Hypothalamus (tissue), 51 donors: ENCODE results near the gene LMBR1.
"Not testable (repeated sequence)": the region's sequence is repeated elsewhere in the genome, so short reads cannot be mapped to it uniquely, and the experiment has no call there.

Experiments
- DNase-seq, 51 donors: peaks; one replicate each; lab custom pipeline; 2025; lab: John Stamatoyannopoulos, UW

Gene LMBR1

DNA sequence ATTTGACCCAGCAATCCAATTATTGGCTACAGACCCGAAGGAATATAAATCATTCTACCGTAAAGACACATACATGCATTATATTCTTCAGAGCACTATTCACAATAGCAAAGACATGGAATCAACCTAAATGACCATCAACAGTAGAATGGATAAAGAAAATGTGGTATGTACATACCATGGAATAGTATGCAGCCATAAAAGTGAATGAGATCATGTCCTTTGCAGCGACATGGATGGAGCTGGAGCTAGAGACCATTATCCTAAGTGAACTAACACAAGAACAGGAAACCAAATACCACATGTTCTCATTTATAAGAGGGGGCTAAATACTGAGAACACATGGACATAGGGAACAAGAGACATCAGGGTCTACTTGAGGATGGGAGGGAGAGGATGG, 44.0 kb downstream of the LMBR1 start:
- DNase-seq = no peak

DNA sequence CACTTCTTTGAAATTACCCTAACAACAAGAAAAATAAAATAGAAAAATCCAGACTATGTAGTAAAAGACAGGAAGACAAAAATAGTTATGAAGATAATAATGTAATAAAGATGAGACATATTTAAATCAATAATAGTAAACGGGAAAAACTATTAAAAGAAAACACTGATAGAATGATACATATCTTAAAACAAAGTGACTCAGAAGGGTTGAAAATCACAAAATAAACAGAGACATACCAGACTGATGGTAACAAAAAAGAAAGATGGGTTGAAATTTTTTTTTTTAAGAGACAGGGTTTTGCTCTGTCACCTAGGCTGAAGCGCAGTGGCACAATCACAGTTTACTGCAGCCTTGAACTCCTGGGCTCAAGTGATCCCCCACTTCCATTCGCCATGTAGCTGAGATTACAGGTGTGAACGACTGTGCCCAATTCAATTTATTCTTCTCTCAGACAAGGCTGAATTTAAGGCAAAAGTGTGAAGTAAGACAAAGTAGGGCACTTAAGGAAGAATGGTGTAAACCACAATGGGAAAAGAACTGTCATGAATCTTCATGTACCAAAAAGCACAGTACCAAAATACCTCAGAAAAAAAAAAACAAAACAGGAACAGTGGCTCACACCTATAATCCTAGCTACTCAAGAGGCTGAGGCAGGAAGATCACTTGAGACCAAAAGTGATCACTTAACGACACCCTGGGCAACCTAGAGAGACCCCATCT, 47.4 kb downstream of the LMBR1 start:
- DNase-seq = no peak

DNA sequence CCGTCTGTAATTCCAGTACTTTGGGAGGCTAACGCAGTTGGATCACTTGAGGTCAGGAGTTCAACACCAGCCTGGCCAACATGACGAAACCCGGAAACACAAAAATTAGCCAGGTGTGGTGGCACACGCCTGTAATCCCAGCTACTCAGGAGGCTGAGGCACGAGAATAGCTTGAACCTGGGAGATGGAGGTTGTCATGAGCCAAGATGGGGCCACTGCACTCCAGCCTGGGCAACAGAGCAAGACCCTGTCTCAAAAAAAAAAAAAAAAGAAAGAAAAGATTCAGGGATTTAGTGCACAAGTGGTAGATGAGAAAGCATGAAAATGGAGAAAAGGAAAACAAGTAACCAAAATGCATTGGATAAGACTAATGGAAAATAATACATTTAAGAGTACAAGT, 49.4 kb downstream of the LMBR1 start:
- DNase-seq = not testable (repeated sequence)

DNA sequence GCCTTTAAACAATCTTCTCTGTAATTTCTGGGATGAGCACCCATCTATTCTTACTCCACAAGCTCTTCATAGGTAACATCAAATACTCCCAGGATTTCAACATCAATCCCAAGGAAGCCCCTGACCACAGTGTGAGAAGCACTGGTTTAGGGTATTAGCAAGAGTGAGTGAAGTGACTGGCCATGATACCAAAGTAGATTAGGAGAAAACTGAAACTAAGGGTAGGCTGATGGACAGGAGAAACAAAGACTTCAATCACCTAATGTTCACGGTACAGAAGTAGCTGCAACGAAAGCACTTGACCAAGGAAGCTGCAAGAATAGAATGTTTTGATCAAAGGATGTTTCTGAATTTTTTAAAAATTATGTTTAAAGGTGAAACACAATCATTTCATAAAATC, 49.8 kb downstream of the LMBR1 start:
- DNase-seq = no peak

DNA sequence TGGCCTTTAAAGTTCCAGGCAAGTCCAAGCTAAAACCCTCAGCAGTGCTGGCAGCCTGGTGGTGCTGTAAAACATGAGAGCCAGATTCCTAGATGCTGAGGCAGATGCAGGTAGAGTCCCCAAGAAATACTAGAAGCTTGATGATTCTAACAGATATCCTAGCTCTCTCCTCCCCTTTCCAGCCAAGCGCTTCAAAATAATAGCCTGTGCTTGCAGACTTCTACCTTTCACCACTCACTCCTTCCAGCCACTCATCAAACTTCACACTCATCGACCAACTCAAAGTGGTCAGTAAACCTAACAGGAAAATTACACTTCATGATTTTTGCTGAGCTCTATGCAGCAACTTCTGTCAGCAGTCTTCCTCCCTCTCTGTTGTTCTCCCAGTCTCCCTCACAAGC, 50.2 kb downstream of the LMBR1 start:
- DNase-seq = no peak

DNA sequence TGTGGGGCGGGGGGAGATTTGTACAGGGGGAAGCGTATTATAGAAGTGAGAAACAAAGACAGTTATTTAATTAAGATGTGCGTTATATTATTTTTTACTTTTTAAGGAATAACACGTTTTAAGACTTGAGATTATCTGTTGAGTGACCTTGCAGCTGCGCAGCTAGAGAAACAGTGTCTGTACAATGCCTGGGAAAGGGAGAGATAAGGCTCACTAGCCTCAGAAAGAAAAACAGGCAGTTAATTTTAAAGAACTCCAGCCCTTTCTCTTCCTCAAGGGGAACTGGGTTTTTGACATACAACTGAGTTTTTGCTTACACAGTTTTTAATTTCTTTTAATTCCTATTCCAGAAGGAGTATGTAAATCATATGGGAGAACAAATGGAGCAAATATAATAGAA, 50.7 kb downstream of the LMBR1 start:
- DNase-seq = no peak

DNA sequence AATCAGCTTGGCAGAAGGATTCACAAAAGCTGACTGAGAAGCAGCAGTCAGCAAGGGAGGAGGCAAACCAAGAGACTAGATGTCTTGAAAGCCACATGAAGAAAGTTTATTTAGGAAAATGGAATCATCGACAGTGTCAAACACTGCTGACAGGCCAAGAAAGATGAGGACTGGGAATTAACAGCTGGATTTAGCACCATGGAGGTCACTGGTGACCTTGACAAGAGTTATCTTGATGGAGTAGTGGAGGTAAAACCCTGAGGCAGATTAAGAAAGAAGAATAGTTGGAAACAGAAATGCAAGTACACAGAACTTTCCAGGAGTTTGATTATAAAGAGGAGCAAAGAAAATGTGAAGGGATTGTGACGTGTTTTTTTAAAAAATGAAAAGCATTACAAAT, 51.5 kb downstream of the LMBR1 start:
- no peak for DNase-seq

DNA sequence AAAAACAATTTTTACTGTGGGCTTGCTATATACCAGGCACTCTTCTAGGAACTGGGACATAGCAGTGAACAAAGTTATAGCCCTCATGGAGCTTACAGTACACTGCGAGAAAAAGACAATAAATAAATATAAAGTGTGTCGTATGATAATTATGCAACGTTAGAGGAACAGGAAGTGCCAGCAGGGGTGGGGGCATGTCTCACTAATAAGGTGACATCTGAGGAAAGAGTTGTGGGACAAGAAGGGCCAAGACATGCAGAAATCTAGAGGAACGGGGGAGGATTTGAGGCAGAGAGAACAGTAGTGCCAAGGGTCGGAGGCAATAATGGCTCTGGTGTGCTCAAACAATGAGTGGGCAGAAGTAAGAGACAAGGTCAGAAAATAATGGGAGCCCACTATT, 52.8 kb downstream of the LMBR1 start:
- no peak for DNase-seq

DNA sequence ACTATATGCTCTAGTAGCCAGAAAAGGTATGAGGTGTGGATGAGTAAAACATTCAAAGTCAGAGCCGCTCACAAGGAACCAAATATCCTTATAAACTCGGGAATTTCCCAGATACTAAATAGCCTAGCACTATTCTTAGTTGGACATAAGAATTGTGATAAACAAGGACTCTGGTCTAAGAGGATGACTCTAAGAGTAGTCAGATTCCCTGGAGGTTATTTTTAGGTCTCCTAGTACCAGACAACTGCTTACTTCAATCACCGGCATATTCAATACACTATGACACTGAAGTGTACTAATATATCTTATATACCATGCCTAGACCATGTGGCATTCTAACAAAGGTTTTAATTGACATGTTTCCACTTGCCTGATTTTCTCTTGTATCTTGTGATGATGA, 56.5 kb downstream of the LMBR1 start:
- DNase-seq = no peak

DNA sequence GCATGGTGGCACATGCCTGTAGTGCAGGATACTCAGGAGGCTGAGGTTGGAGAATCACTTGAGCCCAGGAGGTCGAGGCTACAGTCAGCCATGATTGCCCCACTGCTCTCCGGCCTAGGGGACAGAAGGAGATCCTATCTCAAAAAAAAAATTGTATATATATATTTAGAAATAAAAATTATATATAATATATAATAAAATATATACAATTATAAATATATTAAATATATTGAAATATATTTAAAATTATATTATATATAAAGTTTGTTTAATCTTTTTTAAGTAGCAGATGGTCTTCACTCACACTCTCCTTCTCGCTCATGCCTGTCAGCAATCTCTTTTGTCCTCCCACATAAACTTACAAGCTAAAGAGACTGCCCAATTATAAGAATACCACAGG, 58.5 kb downstream of the LMBR1 start:
- no peak for DNase-seq

DNA sequence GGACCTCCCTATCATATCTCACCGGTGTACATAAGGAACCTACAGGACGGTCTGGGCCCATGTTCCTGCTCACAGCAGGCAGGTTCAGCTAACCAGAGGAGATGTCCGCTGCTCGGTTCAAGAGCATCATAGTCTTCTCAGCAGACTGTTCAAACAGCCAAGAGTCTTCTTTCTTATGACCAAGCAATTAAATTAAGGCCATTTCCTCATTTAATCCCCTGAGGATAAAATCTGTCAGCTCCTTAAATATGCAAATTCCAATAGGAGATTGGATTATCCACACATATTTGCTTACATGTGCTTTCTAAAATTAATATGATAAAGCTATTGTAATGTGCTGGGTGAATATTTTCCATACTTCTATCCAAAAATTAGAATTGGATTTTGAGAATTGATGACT, 59.7 kb downstream of the LMBR1 start:
- DNase-seq = no peak

DNA sequence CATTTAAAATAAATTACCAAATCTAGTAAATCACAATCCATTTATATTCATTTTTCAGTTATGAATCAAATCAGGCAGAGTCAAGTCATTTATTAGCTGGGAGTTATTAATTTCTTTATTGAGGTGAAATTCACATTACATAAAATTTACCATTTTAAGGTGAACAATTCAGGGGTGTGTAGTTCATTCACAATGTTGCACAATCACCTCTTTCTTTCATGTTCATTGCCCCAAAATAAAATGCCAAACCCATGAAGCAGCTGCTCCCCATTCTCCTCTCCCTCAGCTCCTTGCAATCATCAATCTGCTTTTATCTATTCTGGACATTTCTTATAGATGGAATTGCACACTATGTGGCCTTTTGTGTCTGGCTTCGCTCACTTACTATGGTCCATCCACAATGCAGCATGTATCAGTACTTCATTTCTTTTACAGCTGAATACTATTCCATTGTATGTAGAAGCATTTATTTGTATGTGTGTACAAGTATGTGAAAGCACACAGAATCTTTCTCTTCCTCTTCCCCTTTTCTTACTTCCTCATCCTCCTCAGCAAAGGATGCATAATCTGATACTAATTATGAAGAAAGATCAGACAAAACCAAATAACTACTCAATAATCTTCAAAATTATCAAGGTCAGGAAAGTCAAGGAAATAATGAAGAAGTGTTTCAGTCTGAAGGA, 60.6 kb downstream of the LMBR1 start:
- no peak for DNase-seq

DNA sequence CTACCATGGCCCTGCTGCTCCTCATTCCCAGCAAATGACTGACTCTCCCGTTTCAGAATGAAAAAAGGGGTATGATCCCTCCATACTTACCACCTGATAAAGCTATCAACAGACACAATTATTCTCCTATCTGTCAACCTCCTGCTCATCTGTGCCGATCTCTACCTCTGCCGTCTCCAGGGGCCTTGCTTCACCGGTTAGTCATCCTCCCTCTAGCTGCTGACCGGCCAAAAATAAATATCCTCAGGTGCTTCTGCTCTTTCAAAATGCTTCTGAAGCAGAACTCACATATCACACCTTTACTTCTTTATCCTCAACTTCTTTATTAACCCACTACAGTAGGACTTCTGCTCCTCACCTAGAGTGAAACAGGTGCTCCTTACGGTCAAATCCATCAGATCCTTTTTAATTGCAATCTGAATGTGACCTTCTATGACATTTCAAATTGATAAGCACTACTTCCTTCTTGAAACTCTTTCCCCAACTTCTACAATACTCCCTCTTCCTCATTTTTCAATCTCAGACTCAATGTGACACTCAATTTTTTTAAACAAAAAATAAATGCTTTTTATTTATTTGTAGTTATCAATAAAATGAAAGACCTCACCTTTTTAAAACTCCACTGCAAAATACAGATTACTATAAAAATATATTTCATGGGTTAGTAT, 63.2 kb downstream of the LMBR1 start:
- no peak for DNase-seq

DNA sequence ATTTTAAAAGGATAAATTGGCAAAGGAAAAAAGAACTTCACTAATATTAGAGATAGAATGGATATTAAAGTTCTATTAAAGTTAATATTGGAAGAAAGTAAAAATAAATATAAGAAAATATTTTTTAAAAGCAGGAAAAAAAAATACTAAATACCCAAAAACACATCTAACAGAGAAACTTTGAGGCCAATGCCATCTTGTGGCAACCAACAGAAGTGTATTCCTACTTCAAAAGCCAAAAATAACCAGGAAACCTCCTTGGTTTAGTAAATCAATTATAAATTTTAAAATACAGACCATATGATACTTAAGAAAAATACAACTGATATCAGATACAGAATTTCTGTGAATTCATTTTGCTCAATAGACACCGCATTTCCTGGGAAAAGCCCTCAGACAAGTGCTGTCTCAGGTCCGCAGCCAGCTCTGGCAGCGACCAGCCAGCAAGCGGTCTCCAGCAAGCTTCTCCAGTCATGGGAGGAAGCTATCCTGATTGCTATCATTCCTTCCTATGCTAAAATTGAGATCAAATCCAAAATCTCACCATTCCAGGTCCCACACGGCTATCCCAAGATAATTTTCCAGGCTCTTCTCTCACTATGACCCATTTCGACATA, 65.3 kb downstream of the LMBR1 start:
- DNase-seq = no peak

DNA sequence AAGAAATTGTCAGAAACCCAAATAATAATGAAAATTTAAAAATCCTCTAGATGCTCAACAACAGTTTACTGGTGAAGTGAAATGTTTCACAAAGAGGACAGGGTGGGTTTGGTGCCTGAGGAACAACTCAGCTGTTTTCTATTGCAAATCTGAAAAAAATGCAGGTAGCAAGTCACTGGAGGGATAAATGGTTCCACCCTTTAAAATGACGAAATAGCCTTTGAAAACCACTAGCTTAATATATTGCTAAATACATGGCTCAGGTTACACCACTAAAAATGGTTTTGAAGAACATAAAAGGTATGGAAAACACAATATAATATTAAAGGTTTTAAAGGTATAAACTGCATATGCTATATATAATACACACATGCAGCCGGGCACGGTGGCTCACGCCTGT, 69.5 kb downstream of the LMBR1 start:
- no peak for DNase-seq

DNA sequence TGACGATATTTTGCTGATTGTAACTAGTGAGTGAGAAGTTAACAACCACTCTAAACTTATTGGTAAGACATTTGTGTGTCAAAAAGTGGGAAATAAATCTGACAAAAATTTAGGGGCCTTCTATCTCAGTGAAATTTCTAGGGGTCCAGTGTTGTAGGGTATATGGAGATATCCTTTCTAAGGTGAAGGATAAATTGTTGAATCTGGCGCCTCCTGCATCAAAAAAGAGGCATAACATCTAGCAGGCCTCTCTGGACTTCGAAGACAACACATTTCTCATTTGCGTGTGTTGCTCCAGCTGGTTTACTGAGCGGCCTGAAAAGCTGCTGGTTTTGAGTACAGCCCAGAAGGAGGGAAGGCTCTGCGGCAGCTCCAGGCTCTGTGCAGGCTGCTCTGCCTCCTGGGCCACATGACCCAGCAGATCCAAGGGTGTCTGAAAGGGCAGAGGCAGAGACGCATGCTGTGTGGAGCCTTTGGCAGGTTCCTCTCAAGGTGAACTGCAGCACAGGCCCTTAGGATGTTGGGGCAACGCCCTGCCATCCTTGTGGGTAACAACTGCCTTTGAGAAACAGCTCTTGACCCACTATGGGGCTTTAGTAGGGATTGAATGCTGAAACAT, 72.4 kb downstream of the LMBR1 start:
- no peak for DNase-seq

DNA sequence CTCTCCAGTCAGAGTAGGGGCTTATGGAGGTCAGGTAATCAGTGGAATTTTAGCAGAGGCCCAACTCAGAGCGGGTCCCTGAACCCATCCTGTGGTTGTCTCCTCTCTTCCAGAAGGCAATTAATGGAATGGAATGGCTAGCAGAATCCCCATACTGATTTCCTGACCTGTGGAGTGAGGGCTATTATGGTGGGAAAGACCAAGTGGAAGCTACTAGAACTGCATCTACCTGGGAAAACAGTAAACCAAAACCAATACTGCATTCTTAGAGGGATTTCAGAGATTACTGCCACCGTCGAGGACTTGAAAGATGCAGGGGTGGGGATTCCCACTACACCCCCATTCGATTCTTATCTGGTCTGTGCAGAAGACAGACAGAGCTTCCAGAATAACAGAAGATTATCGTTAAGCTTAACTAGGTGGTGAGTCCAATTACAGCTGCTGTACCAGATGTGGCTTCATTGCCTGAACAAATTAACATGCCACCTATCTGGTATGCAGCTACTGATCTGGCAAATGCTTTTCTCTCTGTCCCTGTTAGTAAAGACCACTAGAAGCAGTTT, 73.2 kb downstream of the LMBR1 start:
- DNase-seq = no peak

DNA sequence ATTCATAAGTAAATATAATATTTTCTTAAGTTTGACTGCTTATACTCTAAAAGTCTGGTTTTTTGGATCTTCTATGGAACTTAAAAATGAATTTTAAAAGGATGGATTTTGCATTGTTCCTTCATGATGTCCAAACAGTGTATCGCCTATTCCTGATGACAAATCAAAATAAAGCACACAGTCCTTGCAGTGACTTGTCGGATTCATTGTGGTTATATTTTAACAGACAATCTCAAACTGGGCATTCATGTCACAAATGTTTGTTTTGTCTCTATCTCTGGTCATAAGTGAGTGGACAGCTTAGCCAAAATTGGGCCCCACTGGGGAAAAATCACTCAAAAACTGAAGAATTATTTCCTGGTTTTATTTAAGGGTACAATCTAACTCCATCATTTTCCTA, 74.8 kb downstream of the LMBR1 start:
- DNase-seq = no peak

DNA sequence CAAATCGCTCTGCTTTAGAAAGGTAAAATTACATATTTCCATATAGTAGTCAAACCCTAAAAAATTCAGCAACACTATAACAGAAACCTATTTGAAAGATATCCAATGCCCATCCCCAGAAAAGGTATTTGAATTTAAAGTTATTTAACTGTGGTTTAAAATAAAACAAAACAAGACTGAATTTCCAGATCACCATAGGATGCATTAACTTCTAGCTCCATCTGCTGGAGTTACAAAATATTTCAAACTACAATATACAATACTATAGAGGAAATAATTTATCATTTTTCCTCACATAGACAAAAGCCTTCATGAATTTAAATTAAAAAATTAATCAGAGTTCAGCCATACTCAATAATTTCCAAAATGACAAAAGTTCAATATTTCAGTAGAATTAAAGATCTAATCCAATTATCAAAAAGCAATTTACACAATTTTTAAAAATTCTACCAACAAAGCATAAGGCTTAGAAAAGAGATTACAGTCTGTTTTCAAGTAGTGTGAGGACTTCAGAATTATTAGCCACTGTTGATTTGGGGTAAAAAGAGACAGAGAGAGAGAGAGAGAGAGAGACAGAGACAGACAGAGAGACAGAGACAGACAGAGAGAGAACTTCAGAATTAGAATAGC, 75.9 kb downstream of the LMBR1 start:
- DNase-seq = no peak

DNA sequence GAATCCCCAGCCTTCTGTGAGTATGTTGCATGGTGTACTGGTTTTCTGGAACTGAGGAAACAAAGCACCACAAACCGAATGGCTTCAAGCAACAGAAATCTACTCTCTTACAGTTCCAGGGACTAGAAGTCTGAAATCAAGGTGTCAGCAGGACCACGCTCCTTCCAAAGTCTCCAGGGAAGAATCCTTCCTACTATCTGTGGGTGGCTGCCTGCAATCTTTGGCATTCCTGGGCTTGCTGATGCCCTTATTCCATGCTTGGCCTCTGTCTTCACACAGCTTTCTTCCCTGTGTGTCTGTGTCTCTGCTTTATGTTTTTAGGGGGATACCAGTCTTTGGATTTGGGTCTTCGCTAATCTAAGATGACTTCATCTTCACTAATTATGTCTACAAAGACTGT, 81.3 kb downstream of the LMBR1 start:
- no peak for DNase-seq
